Endothelial cell of umbilical vein (primary cell): ENCODE results near the gene APBB2.

ENCODE experiments used
- CTCF ChIP-seq, 2 donors: IDR thresholded peaks; 1 replicate in 1 of 2; 2 replicates in 1 of 2; pipeline ENCODE4 v1.5.1; 2011; ENCODE audit warnings: low read length in 2 of 2, mild to moderate bottlenecking in 2 of 2, moderate library complexity in 2 of 2, control low read depth in 1 of 2, inconsistent platforms in 1 of 2, low read depth in 1 of 2; ENCODE audit not compliant: insufficient read depth in 1 of 2; ENCODE audit errors: extremely low read depth in 1 of 2
- EZH2 ChIP-seq: IDR thresholded peaks from 2 replicates; pipeline ENCODE4 v1.6.1; 2012; ENCODE audit warnings: borderline replicate concordance, low read depth, mild to moderate bottlenecking, moderate library complexity, low read length, inconsistent platforms; ENCODE audit not compliant: severe bottlenecking
- FOS ChIP-seq: IDR thresholded peaks from 2 replicates; pipeline ENCODE4 v1.6.1; 2011; ENCODE audit warnings: mild to moderate bottlenecking, low read length, moderate library complexity, borderline replicate concordance; ENCODE audit not compliant: insufficient read depth
- GATA2 ChIP-seq: IDR thresholded peaks from 2 replicates; pipeline ENCODE4 v1.7.0; 2011; ENCODE audit warnings: low read depth, mild to moderate bottlenecking, moderate library complexity, mixed read lengths, low read length; ENCODE audit not compliant: insufficient read length, insufficient read depth
- JUN ChIP-seq: IDR thresholded peaks from 2 replicates; pipeline ENCODE4 v1.6.1; 2011; ENCODE audit warnings: borderline replicate concordance, low read depth; ENCODE audit not compliant: insufficient read length, insufficient read depth
- MAX ChIP-seq: IDR thresholded peaks from 2 replicates; pipeline ENCODE4 v1.6.1; 2011; ENCODE audit not compliant: insufficient read depth, insufficient read length
- POLR2A ChIP-seq: IDR thresholded peaks from 2 replicates; pipeline ENCODE4 v1.6.1; 2012; ENCODE audit warnings: low read depth, mild to moderate bottlenecking, control low read depth, low read length
- POLR2AphosphoS5 ChIP-seq: IDR thresholded peaks from 2 replicates; pipeline ENCODE4 v1.6.1; 2012; ENCODE audit warnings: low read depth, mild to moderate bottlenecking, control low read depth, low read length, moderate library complexity; ENCODE audit not compliant: insufficient read depth

- TF ChIP-seq FOS, result no peak
- TF ChIP-seq CTCF (IDR thresholded peaks at IDR 0.05; ENCODE audit: extremely low read depth in 1 of 2, insufficient read depth in 1 of 2, low read depth in 1 of 2, low read length in 2 of 2), result no peak
- no peak for TF ChIP-seq MAX
- TF ChIP-seq POLR2A, result no peak
- TF ChIP-seq JUN, result no peak
- TF ChIP-seq POLR2AphosphoS5, result no peak
- no peak for TF ChIP-seq EZH2
- TF ChIP-seq GATA2, result no peak
Measured at GRCh38 chr4:41167191-41167590, 47.2 kb downstream of the APBB2 start.
